Measurements from ENCODE around the gene TTLL8.

Gene TTLL8

DNA sequence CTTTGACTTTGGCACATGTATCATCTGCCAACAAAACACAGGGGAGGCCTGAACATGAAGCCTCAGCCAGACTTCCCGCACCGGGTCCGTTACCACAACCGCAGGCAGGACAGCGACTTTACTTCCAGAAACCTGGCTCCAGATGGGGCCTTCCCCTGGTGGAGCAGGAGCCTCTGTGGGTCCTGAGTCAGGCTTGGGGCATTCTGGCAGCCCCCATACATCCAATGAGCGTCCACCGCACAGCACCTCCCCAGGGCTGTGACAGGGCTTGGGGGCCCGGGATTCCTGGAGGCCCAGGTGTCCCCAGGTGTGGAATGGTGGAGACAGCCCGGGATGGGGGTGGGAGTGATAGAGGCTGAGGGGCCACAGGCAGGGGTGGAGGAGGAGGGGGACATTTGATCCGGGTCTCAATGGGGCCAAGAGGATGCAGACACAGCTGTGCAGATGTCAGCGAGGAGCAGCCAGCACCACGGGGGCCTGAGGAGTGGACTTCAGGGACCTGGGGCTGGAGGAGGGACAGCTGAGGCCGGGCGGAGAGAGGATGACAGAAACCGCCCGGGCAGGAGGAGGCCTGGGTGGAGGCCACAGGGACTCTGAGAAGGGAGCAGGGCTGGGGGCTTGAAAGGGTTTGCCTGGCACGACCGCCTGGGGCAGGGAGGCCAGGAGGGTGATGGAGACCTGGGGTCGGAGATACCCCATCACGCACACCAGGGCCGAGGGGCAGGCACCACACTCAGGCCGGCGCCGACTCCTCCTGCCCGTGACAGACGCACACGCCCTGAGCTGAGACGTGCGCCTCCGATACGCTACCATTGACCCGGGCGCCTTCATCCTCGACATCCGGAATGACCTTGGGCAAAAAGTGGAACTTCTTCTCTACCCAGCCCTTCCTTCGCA is 8.6 kb downstream of the TTLL8 start:
- DNase-seq: peak; percentile 5
- Histone ChIP-seq H3K4me1 (no peaks in the 10 kb centered on the region), H3K9me3 (no peaks in the 10 kb centered on the region; the same call in 1 of the 2 replicates), H3K36me3 (no peaks in the 10 kb centered on the region), H3K4me3 (ENCODE audit: low read depth, low read length) (no peak overlapping the region), H3K27me3 (no peaks in the 10 kb centered on the region)
- TF ChIP-seq, protein P1, sequence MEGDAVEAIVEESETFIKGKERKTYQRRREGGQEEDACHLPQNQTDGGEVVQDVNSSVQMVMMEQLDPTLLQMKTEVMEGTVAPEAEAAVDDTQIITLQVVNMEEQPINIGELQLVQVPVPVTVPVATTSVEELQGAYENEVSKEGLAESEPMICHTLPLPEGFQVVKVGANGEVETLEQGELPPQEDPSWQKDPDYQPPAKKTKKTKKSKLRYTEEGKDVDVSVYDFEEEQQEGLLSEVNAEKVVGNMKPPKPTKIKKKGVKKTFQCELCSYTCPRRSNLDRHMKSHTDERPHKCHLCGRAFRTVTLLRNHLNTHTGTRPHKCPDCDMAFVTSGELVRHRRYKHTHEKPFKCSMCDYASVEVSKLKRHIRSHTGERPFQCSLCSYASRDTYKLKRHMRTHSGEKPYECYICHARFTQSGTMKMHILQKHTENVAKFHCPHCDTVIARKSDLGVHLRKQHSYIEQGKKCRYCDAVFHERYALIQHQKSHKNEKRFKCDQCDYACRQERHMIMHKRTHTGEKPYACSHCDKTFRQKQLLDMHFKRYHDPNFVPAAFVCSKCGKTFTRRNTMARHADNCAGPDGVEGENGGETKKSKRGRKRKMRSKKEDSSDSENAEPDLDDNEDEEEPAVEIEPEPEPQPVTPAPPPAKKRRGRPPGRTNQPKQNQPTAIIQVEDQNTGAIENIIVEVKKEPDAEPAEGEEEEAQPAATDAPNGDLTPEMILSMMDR (IDR thresholded peaks at IDR 0.05; ENCODE audit: low read depth, low read length): no peak

DNA sequence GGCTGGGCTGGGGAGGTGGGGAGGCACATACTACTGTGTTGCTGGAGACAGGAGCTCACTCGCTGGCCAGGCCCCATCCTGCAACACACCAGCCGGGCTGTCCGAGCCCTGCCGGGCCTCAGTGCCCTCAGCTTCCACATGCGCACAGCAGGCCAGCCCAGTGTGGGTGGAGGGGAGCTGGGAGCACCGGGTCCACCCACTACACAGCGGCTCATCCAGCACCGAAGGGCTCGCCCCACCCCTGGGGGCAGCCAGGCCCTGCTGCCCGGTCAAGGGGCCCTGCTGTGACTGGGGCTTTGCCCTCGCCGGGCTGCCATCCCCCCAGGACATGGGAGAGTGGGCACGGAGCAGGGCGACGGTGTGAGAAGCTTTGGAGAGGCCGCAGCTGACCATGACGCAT is 9.3 kb downstream of the TTLL8 start:
- H3K36me3 ChIP-seq: no peaks in the 10 kb centered on the region
- peak; percentile 7 for DNase-seq
- H3K27me3 ChIP-seq: no peaks in the 10 kb centered on the region
- H3K4me3 ChIP-seq (ENCODE audit: low read depth, low read length): no peak overlapping the region
- H3K9me3 ChIP-seq: no peaks in the 10 kb centered on the region; the same call in 1 of the 2 replicates
- TF ChIP-seq, protein P1 (IDR thresholded peaks at IDR 0.05; ENCODE audit: low read depth, low read length): no peak
- H3K4me1 ChIP-seq: no peaks in the 10 kb centered on the region

DNA sequence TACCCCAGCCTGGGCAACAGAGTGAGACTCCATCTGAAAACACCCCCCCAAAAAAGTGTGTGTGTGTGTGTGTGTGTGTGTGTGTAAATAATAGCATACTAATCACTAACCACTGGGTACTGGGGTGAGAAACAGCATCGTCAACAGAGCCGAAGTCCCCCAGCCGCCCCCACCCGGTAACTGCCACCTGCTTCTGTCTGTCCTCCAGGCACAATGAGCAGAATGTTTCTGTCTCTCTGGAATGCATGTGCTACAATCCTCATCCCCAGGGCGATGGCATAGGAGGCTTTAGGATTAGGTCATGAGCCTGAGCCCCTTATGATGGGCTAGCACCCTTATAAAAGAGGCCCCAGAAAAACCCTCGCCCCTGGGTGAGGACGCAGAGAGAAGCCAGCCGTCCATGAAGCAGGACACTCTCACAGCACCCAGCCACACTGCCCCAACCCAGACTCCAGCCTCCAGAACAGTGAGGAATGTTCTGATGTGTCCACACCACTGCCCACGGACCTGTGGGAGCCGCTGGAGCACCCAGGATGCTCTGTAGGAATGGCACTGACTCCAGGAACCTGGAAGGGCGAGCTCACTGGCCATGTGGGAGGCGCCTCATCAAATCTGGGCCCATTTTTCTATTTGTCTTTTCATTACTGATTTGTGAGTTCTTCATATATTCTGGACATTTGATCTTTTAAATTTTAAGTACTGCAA is 9.9 kb downstream of the TTLL8 start:
- H3K27me3 ChIP-seq: no peaks in the 10 kb centered on the region
- H3K36me3 ChIP-seq: no peaks in the 10 kb centered on the region
- no peak for DNase-seq

DNA sequence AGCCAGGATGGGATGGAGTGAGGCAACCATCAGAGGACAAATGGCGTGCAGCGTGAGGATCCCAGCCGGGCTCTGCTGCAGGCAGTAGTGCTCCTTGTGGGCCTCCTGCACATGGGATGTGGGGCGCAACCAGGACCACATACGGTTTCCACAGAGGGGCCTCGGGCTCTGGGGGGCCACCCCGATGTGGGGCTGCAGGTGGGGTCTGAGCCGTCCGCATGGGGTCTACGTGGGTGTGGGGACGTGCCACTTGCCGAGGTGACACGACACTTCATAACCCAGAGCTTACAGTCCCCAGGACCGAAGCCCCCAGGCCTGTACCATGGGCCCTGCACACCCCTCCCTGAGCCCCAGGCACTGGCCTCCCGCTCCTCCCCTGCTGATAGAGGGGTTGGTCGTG is 10.8 kb downstream of the TTLL8 start:
- Histone ChIP-seq H3K36me3 (no peaks in the 10 kb centered on the region), H3K4me1 (no peaks in the 10 kb centered on the region), H3K27me3 (no peaks in the 10 kb centered on the region), H3K9me3 (no peaks in the 10 kb centered on the region; the same call in 1 of the 2 replicates), H3K4me3 (ENCODE audit: low read depth, low read length) (no peak overlapping the region)
- DNase-seq: no peak
- TF ChIP-seq, protein P1 (IDR thresholded peaks at IDR 0.05; ENCODE audit: low read depth, low read length): no peak

More for the DNA sequence above, 9.9 kb downstream of the TTLL8 start:
- Histone ChIP-seq H3K9me3 (no peaks in the 10 kb centered on the region; the same call in 1 of the 2 replicates), H3K4me1 (no peaks in the 10 kb centered on the region), H3K4me3 (ENCODE audit: low read depth, low read length) (no peak overlapping the region)
- TF ChIP-seq, protein P1 (IDR thresholded peaks at IDR 0.05; ENCODE audit: low read depth, low read length): no peak

DNA sequence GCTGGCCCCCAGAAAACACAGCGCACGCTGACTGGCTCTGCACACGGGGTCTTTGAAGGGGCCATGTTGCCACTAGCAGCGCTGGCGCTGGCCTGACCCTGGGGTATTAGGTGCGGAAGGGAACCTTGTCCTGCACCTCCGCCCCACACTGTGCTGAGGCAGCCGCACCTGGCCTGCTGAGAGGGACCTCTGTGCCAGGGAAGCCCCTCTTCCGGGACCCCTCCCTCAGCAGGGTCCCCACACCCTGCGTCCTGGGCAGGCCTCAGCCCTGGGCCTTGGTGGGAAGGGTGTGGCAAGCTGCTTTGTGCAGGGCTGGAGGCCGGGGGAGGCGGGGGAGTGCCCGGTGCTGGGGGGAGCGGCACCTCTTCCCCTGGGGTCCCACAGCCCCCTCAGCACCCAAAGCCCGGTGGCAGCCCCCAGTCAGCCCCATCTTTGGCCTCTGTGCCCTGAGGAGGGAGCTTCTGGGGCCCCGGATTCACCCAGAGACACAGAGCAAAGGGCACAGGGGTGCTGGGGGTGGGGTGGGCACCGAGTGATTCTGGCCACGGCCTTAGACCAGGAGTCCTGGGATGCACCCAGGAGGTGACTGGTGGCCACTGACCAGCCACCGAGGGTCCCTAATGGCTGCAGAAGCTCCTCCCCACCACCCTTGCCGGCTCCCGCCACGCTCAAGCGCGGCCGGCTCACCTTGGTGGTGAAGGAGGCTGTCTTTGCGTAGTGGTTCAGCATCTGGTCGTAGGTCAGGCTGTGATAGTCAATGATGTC is 11.4 kb downstream of the TTLL8 start:
- H3K4me3 ChIP-seq (ENCODE audit: low read depth, low read length): no peak overlapping the region
- TF ChIP-seq, protein P1 (IDR thresholded peaks at IDR 0.05; ENCODE audit: low read depth, low read length): no peak
- no peaks in the 10 kb centered on the region for H3K4me1 ChIP-seq
- no peak for DNase-seq
- no peaks in the 10 kb centered on the region; the same call in 1 of the 2 replicates for H3K9me3 ChIP-seq
- H3K27me3 ChIP-seq: no peaks in the 10 kb centered on the region
- no peaks in the 10 kb centered on the region for H3K36me3 ChIP-seq
